Measurements from ENCODE around the gene SLC17A7. TPM values are rescaled to one million over a fixed set of nuclear protein-coding genes. Genes with fewer than 3 reads are reported as not detected.

SLC17A7 gene
- total and polyA plus RNA-seq, 9 of the 15 experiments (the other 6 are each of a cell fraction or from before 2014, with no cell fraction given), result 1.1 to 15.7 (median 2.4) TPM

- TF ChIP-seq, protein P1, sequence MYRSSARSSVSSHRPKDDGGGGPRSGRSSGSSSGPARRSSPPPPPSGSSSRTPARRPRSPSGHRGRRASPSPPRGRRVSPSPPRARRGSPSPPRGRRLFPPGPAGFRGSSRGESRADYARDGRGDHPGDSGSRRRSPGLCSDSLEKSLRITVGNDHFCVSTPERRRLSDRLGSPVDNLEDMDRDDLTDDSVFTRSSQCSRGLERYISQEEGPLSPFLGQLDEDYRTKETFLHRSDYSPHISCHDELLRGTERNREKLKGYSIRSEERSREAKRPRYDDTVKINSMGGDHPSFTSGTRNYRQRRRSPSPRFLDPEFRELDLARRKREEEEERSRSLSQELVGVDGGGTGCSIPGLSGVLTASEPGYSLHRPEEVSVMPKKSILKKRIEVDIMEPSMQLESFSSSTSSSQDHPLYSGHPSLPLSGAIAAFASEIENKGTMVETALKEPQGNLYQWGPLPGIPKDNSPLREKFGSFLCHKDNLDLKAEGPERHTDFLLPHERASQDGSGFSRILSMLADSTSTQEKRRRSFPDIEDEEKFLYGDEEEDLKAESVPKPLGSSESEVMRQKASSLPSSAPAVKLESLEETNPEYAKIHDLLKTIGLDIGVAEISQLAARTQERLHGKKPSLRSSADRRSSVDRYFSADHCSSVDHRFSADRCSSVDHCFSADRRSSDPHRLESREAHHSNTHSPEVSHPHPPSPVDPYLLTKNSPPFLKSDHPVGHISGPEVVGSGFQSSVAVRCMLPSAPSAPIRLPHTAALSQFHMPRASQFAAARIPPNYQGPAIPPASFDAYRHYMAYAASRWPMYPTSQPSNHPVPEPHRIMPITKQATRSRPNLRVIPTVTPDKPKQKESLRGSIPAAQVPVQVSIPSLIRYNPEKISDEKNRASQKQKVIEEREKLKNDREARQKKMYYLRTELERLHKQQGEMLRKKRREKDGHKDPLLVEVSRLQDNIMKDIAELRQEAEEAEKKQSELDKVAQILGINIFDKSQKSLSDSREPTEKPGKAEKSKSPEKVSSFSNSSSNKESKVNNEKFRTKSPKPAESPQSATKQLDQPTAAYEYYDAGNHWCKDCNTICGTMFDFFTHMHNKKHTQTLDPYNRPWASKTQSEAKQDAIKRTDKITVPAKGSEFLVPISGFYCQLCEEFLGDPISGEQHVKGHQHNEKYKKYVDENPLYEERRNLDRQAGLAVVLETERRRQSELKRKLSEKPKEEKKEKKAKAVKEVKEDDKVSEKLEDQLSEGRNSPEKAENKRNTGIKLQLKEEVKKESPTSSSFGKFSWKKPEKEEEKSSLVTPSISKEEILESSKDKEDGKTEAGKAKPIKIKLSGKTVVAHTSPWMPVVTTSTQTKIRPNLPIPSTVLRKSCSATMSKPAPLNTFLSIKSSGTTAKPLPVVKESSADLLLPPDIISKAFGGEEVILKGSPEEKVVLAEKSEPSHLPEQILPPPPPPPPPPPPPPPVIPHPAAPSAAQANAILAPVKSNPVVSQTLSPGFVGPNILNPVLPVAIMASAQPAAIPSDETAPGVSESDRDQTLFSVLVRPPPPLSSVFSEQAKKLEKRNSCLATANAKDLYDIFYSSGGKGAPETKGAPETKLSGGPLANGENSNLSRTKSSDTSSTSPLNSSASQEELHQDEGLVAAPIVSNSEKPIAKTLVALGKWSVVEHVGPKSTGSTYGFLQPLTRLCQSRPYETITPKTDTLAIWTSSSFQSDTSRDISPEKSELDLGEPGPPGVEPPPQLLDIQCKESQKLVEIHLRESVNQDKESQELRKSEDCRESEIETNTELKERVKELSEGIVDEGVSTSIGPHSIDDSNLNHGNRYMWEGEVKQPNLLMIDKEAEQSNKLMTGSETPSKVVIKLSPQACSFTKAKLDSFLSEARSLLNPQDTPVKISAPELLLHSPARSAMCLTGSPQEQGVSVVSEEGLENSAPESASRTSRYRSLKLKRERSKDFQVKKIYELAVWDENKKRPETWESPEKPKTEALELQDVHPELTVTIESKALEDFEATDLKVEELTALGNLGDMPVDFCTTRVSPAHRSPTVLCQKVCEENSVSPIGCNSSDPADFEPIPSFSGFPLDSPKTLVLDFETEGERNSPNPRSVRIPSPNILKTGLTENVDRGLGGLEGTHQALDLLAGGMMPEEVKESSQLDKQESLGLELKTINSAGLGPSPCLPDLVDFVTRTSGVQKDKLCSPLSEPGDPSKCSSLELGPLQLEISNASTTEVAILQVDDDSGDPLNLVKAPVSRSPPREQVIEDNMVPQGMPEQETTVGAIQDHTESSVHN (IDR thresholded peaks at IDR 0.05; ENCODE audit: borderline replicate concordance in 1 of 2, low read depth in 1 of 2), result 0 out of 4 replicates have a peak, but pooled peaks of 1 of the 2 experiments have one; percentile 42
- TF ChIP-seq USF2 (CRISPR knock-in tag; IDR thresholded peaks at IDR 0.05) (no peak), KAT2B (IDR thresholded peaks at IDR 0.05; ENCODE audit: low read depth, low read length) (peak; percentile 75), ZNF77 (CRISPR knock-in tag; IDR thresholded peaks at IDR 0.05) (no peak), HSF4 (CRISPR knock-in tag; IDR thresholded peaks at IDR 0.05; ENCODE audit: borderline replicate concordance) (no peak), PML (IDR thresholded peaks at IDR 0.05; ENCODE audit: low read length) (no peak), ZNF197 (CRISPR knock-in tag; IDR thresholded peaks at IDR 0.05; ENCODE audit: low read depth) (no peak), TRIM28 (IDR thresholded peaks at IDR 0.05) (no peak), TCF7 (IDR thresholded peaks at IDR 0.05; ENCODE audit: borderline replicate concordance) (no peak), ZNF253 (CRISPR knock-in tag; conservative IDR thresholded peaks at IDR 0.05) (no peak), SNAPC5 (CRISPR knock-in tag; IDR thresholded peaks at IDR 0.05) (no peak), MTA3 (IDR thresholded peaks at IDR 0.05; ENCODE audit: borderline replicate concordance) (peak; percentile 90)
- TF ChIP-seq, protein P2, sequence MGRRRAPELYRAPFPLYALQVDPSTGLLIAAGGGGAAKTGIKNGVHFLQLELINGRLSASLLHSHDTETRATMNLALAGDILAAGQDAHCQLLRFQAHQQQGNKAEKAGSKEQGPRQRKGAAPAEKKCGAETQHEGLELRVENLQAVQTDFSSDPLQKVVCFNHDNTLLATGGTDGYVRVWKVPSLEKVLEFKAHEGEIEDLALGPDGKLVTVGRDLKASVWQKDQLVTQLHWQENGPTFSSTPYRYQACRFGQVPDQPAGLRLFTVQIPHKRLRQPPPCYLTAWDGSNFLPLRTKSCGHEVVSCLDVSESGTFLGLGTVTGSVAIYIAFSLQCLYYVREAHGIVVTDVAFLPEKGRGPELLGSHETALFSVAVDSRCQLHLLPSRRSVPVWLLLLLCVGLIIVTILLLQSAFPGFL (CRISPR knock-in tag; IDR thresholded peaks at IDR 0.05), result no peak
- TF ChIP-seq, protein P3, sequence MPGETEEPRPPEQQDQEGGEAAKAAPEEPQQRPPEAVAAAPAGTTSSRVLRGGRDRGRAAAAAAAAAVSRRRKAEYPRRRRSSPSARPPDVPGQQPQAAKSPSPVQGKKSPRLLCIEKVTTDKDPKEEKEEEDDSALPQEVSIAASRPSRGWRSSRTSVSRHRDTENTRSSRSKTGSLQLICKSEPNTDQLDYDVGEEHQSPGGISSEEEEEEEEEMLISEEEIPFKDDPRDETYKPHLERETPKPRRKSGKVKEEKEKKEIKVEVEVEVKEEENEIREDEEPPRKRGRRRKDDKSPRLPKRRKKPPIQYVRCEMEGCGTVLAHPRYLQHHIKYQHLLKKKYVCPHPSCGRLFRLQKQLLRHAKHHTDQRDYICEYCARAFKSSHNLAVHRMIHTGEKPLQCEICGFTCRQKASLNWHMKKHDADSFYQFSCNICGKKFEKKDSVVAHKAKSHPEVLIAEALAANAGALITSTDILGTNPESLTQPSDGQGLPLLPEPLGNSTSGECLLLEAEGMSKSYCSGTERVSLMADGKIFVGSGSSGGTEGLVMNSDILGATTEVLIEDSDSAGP (CRISPR knock-in tag; IDR thresholded peaks at IDR 0.05), result no peak
Measured at GRCh38 chr19:49473868-49474541, 32.7 kb upstream of the SLC17A7 start, which contains the start of gene FLT3LG (continued).
